Left ventricle myocardium inferior (tissue), 1 donor: ENCODE results near the gene AGBL4. TPM values are rescaled to one million over a fixed set of nuclear protein-coding genes. Genes with fewer than 3 reads are reported as not detected.

ENCODE experiments used
- DNase-seq: peaks from one replicate; pipeline ENCODE4 v3.0.0-alpha.2; 2020
- H3K27ac ChIP-seq: fragments of 200-600 bp; replicated peaks from 2 replicates; pipeline ENCODE4 v1.8.0; 2021
- H3K27me3 ChIP-seq: fragments of 200-600 bp; 2 replicates; pipeline ENCODE4 v1.8.0; 2021; ENCODE audit warnings: low read depth
- H3K36me3 ChIP-seq: fragments of 200-600 bp; 2 replicates; pipeline ENCODE4 v1.8.0; 2021
- H3K4me1 ChIP-seq: fragments of 200-600 bp; 2 replicates; pipeline ENCODE4 v1.8.0; 2021
- H3K4me3 ChIP-seq: fragments of 200-600 bp; 2 replicates; pipeline ENCODE4 v1.8.0; 2021; ENCODE audit warnings: mild to moderate bottlenecking, moderate library complexity
- H3K9me3 ChIP-seq: fragments of 200-600 bp; replicated peaks from 2 replicates; pipeline ENCODE4 v1.8.0; 2021
- CTCF ChIP-seq: fragments of 200-600 bp; IDR thresholded peaks from 2 replicates; pipeline ENCODE4 v1.8.0; 2021; ENCODE audit warnings: antibody characterized with exemption, mild to moderate bottlenecking, borderline replicate concordance
- intact Hi-C: fragments of 100-400 bp; cut with micrococcal nuclease; formaldehyde crosslinking; loops from one replicate; pipeline ENCODE4 v1.11.0; 2022
- total RNA-seq: library from RNA; stranded (reverse); fragmentation: NEBNext Ultra II Directional; extraction: Animal tissue kit (Norgen Biotek cat#: 25700); gene quantifications from one replicate; pipeline ENCODE4 v1.2.1, GENCODE V29; 2021
- donor health status: DM: no; HTN: yes; CAD: no; lungs with severe emphysema.

Gene AGBL4
- total RNA-seq, 1 donor from 2014 or later: 0.38 TPM

- intact Hi-C loops: no loop called here
- Histone ChIP-seq H3K36me3 (no peaks in the 10 kb centered on the region), H3K4me3 (no peak overlapping the region), H3K27me3 (no peaks in the 10 kb centered on the region), H3K4me1 (no peaks in the 10 kb centered on the region), H3K9me3 (peaks cover 6% of the 10 kb centered on the region), H3K27ac (no peak overlapping the region)
- TF ChIP-seq CTCF: no peak
- no peak for DNase-seq
Measured at GRCh38 chr1:49694251-49694827, 329.4 kb downstream of the AGBL4 start.

- Histone ChIP-seq H3K36me3 (no peaks in the 10 kb centered on the region), H3K9me3 (peaks cover 27% of the 10 kb centered on the region), H3K27me3 (no peaks in the 10 kb centered on the region), H3K27ac (no peak overlapping the region), H3K4me1 (peaks cover 6% of the 10 kb centered on the region), H3K4me3 (no peak overlapping the region)
- no peak for TF ChIP-seq CTCF
- intact Hi-C loops: no loop called here
- DNase-seq: no peak
Measured at GRCh38 chr1:49686107-49686506, 337.6 kb downstream of the AGBL4 start.

GRCh38 chr1:49677706-49678105 is 346.0 kb downstream of the AGBL4 start:
- intact Hi-C loops: no loop called here
- H3K27ac ChIP-seq: no peak overlapping the region
- DNase-seq: no peak
- no peak for TF ChIP-seq CTCF
- peaks cover 15% of the 10 kb centered on the region for H3K9me3 ChIP-seq
- no peaks in the 10 kb centered on the region for H3K27me3 ChIP-seq
- H3K4me3 ChIP-seq: no peak overlapping the region
- H3K4me1 ChIP-seq: no peaks in the 10 kb centered on the region
- no peaks in the 10 kb centered on the region for H3K36me3 ChIP-seq

GRCh38 chr1:49651136-49651535 is 372.6 kb downstream of the AGBL4 start:
- H3K4me3 ChIP-seq: no peak overlapping the region
- H3K27me3 ChIP-seq: no peaks in the 10 kb centered on the region
- H3K27ac ChIP-seq: no peak overlapping the region
- no peaks in the 10 kb centered on the region for H3K36me3 ChIP-seq
- intact Hi-C loops: no loop called here
- no peak for TF ChIP-seq CTCF
- H3K9me3 ChIP-seq: peaks cover 33% of the 10 kb centered on the region
- DNase-seq: no peak
- no peaks in the 10 kb centered on the region for H3K4me1 ChIP-seq

- H3K4me1 ChIP-seq: no peaks in the 10 kb centered on the region
- no peaks in the 10 kb centered on the region for H3K27me3 ChIP-seq
- TF ChIP-seq CTCF: no peak
- no peak for DNase-seq
- H3K4me3 ChIP-seq: no peak overlapping the region
- no peaks in the 10 kb centered on the region for H3K36me3 ChIP-seq
- peaks cover 4% of the 10 kb centered on the region for H3K9me3 ChIP-seq
- intact Hi-C loops: no loop called here
- no peak overlapping the region for H3K27ac ChIP-seq
Measured at GRCh38 chr1:49630156-49630555, 393.6 kb downstream of the AGBL4 start.
